GM12878 (cell line): ENCODE measurements around the gene ZNF417. TPM values are rescaled to one million over a fixed set of nuclear protein-coding genes. Genes with fewer than 3 reads are reported as not detected.

Source experiments
- ATAC-seq: fragments of 200-7000 bp; cut with Tn5 transposase; 3 replicates; pipeline ENCODE4 v1.9.1; 2020; ENCODE audit warnings: mild to moderate bottlenecking, moderate library complexity
- BruUV-seq: library from RNA; stranded (reverse); fragments of 400-500 nt; replicated peaks from 2 replicates; lab custom pipeline; 2021; lab: Mats Ljungman, UMichigan
- CTCF ChIA-PET: fragments of 300-600 bp; sonication (Branson Sonifier 250); formaldehyde crosslinking; extraction: SDS; loops from one replicate; lab custom pipeline; 2021; ENCODE audit warnings: inconsistent platforms; lab: Yijun Ruan, JAX
- POLR2A ChIA-PET: fragments of 350-600 bp; formaldehyde crosslinking; extraction: SDS; loops from one replicate; lab custom pipeline; 2021; ENCODE audit warnings: inconsistent platforms; lab: Charles Lee
- RAD21 ChIA-PET: fragments of 300-600 bp; sonication (Branson Sonifier 250); formaldehyde crosslinking; loops from one replicate; lab custom pipeline; 2023; ENCODE audit warnings: antibody characterized with exemption; ENCODE audit not compliant: unreplicated experiment; lab: Charles Lee
- SMC1A ChIA-PET: fragments of 300-600 bp; sonication (Branson Sonifier 250); formaldehyde crosslinking; loops from one replicate; lab custom pipeline; 2023; ENCODE audit not compliant: unreplicated experiment, uncharacterized antibody; lab: Charles Lee
- DNase-seq: peaks from one replicate; pipeline ENCODE4 v3.0.0-alpha.2; 2011; ENCODE audit warnings: low read depth, low spot score
- FAIRE-seq: peaks from 3 replicates; lab custom pipeline; 2011; peaks lifted over from hg19 to GRCh38; lab: Jason Lieb, UNC
- H2AFZ ChIP-seq: 2 replicates; pipeline ENCODE4 v1.6.0; 2011; ENCODE audit warnings: low read depth, low read length, control low read depth; ENCODE audit not compliant: control insufficient read depth
- H3K27ac ChIP-seq: 2 replicates; pipeline ENCODE4 v1.5.1; 2011; ENCODE audit warnings: control low read depth; ENCODE audit not compliant: control insufficient read depth, insufficient read depth
- H3K27me3 ChIP-seq, 2 experiments: replicated peaks in 1 of 2; 2 replicates each; pipeline versions ENCODE4 v1.6.0 to v1.6.1; 2011; ENCODE audit warnings: low read length in 1 of 2; ENCODE audit not compliant: control insufficient read depth in 2 of 2, insufficient read depth in 2 of 2
- H3K36me3 ChIP-seq, 2 experiments: 2 replicates each; pipeline ENCODE4 v1.5.1; 2011; ENCODE audit warnings: low read length in 1 of 2; ENCODE audit not compliant: control insufficient read depth in 2 of 2, insufficient read depth in 2 of 2
- H3K4me1 ChIP-seq: 2 replicates; pipeline ENCODE4 v1.6.1; 2011; ENCODE audit warnings: mild to moderate bottlenecking, low read length, moderate library complexity, mixed read lengths; ENCODE audit not compliant: control insufficient read depth, insufficient read depth
- H3K4me2 ChIP-seq: 2 replicates; pipeline ENCODE4 v1.6.0; 2011; ENCODE audit warnings: control low read depth; ENCODE audit not compliant: control insufficient read depth, insufficient read depth
- H3K4me3 ChIP-seq: fragments of 200-600 bp; sonication (generic); 2 replicates; pipeline ENCODE4 v1.5.1; 2016
- H3K79me2 ChIP-seq: 2 replicates; pipeline ENCODE4 v1.6.0; 2011; ENCODE audit warnings: low read length; ENCODE audit not compliant: control insufficient read depth, insufficient read depth
- H3K9ac ChIP-seq: 2 replicates; pipeline ENCODE4 v1.8.0; 2011; ENCODE audit warnings: low read length, control low read depth, mixed read lengths; ENCODE audit not compliant: control insufficient read depth, insufficient read depth
- H3K9me3 ChIP-seq: replicated peaks from 3 replicates; pipeline ENCODE4 v1.5.1; 2011; ENCODE audit warnings: mild to moderate bottlenecking, low read length; ENCODE audit not compliant: control insufficient read depth, insufficient read depth
- H4K20me1 ChIP-seq: 2 replicates; pipeline ENCODE4 v1.6.0; 2011; ENCODE audit not compliant: control insufficient read depth, insufficient read depth
- CHD1 ChIP-seq: IDR thresholded peaks from 2 replicates; pipeline ENCODE4 v1.6.1; 2012; ENCODE audit warnings: low read depth, low read length, improper control_type of control experiment
- ELK1 ChIP-seq: IDR thresholded peaks from 2 replicates; pipeline ENCODE4 v1.6.1; 2012; ENCODE audit warnings: low read depth, low read length, improper control_type of control experiment
- GATAD2B ChIP-seq: fragments of 450-650 bp; conservative IDR thresholded peaks from 2 replicates; pipeline ENCODE4 v1.6.1; 2017; ENCODE audit warnings: low read depth, mild to moderate bottlenecking, moderate library complexity
- HDGF ChIP-seq: fragments of 450-650 bp; IDR thresholded peaks from 2 replicates; pipeline ENCODE4 v1.6.1; 2016; ENCODE audit warnings: antibody characterized with exemption
- MAX ChIP-seq: IDR thresholded peaks from 2 replicates; pipeline ENCODE4 v1.6.1; 2012; ENCODE audit warnings: low read depth, low read length, improper control_type of control experiment
- MTA3 ChIP-seq: IDR thresholded peaks from 2 replicates; pipeline ENCODE4 v1.6.1; 2012; ENCODE audit warnings: low read length, inconsistent platforms, borderline replicate concordance
- PKNOX1 ChIP-seq: fragments of 450-650 bp; IDR thresholded peaks from 2 replicates; pipeline ENCODE4 v1.6.1; 2016; ENCODE audit warnings: mild to moderate bottlenecking
- POLR2AphosphoS2 ChIP-seq: IDR thresholded peaks from 2 replicates; pipeline ENCODE4 v1.6.1; 2011; ENCODE audit warnings: low read depth, mild to moderate bottlenecking, low read length, improper control_type of control experiment, moderate library complexity
- PRDM15 ChIP-seq: fragments of 450-650 bp; formaldehyde crosslinking; IDR thresholded peaks from 2 replicates; pipeline ENCODE4 v1.4.0; 2020; ENCODE audit warnings: mild to moderate bottlenecking, moderate library complexity
- RUNX3 ChIP-seq: IDR thresholded peaks from 2 replicates; pipeline ENCODE4 v1.6.1; 2012; ENCODE audit warnings: low read length, inconsistent platforms
- SREBF2 ChIP-seq: IDR thresholded peaks from 2 replicates; pipeline ENCODE4 v1.6.1; 2012; ENCODE audit warnings: mild to moderate bottlenecking, low read length
- ZBTB33 ChIP-seq: fragments of 450-650 bp; IDR thresholded peaks from 2 replicates; pipeline ENCODE4 v1.6.1; 2017; ENCODE audit warnings: mild to moderate bottlenecking
- WGBS: methylation state at CpG from one replicate; pipeline ENCODE4 v1.1.6; 2016; ENCODE audit warnings: low lambda C conversion rate; ENCODE audit not compliant: insufficient replicate concordance, insufficient coverage; ENCODE audit errors: missing lambda C conversion rate; 5-methylcytosine and 5-hydroxymethylcytosine counted together
- in situ Hi-C: fragments of 300-500 bp; cut with MboI; formaldehyde crosslinking; loops from 9 replicates; pipeline ENCODE4 v1.14.3; 2018; ENCODE audit warnings: mixed read lengths
- intact Hi-C: fragments of 100-400 bp; cut with micrococcal nuclease; formaldehyde crosslinking; loops from one replicate; pipeline ENCODE4 v1.14.2; 2022; ENCODE audit not compliant: unreplicated experiment
- polyA plus RNA-seq, 11 experiments: library from polyadenylated mRNA; depleted of rRNA in 4 of 11; unstranded in 6 of 11; stranded (reverse) in 5 of 11; fragments of >200 nt; fragmentation: Nextera tagmentation in 4 of 11; fragmentation: Illumina TruSeq in 1 of 11; extraction: Ambion mirVana in 4 of 11; extraction: Trizol in 1 of 11; gene quantifications; 1 replicate in 1 of 11; 2 replicates in 10 of 11; pipeline versions ENCODE4 v1.2.1 to v1.2.3, GENCODE V29; 2011 to 2016; ENCODE audit warnings: inconsistent platforms in 2 of 11, missing spikeins in 2 of 11, low read depth in 1 of 11
- total RNA-seq, 4 experiments: library from RNA; depleted of rRNA in 3 of 4; stranded (reverse); fragments of >200 nt in 3 of 4; fragmentation: Illumina TruSeq in 1 of 4; extraction: Trizol in 1 of 4; gene quantifications; 2 replicates each; pipeline versions ENCODE4 v1.2.1 to v1.2.3, GENCODE V29; 2013 to 2021

Gene ZNF417
- total and polyA plus RNA-seq, 10 of the 15 experiments (the other 5 are each of a cell fraction or from before 2014, with no cell fraction given), result 1.3 to 13.6 (median 6.5) TPM

- no peaks in the 10 kb centered on the region for H3K4me1 ChIP-seq
- H3K9ac ChIP-seq, result peak within 1 kb of the TSS; percentile 90
- peaks cover 33% of the 10 kb centered on the region for H3K79me2 ChIP-seq
- ChIA-PET POLR2A (interaction anchor here (0.9 kb wide), 1 partner anchor 207 kb away, joined by 3 read pairs; no protein-coding TSS in a partner anchor), SMC1A (interaction anchor here (1.0 kb wide), 1 partner anchor 15 kb away, joined by 3 read pairs; no protein-coding TSS in a partner anchor), RAD21 (no interaction called here), CTCF (interaction anchor here (0.9 to 1.4 kb wide), 3 partner anchors 9 to 151 kb away, joined by 3 to 4 read pairs (median 3); no protein-coding TSS in a partner anchor)
- no TSS peak for BruUV-seq
- H3K27ac ChIP-seq, result peak within 1 kb of the TSS; percentile 85
- H3K27me3 ChIP-seq, result no peaks in the 10 kb centered on the region
- H3K9me3 ChIP-seq, result peaks cover 16% of the 10 kb centered on the region
- no peaks in the 10 kb centered on the region for H4K20me1 ChIP-seq
- H3K36me3 ChIP-seq, result no peaks in the 10 kb centered on the region; a peak in 3 of 4 replicates
- 1% methylated on average over 43 of the region's 43 CpGs for WGBS
- in situ Hi-C loops, result no loop called here
- DNase-seq, result peak; percentile 55
- intact Hi-C loops, result loop anchor here (10.0 kb wide), 1 partner anchor 484 kb away; no protein-coding TSS in a partner anchor
- peak; percentile 92 for FAIRE-seq
- H3K4me2 ChIP-seq, result peak within 1 kb of the TSS; percentile 75
- H2AFZ ChIP-seq, result peak within 1 kb of the TSS; percentile 99
- peak; percentile 95 for ATAC-seq
- H3K4me3 ChIP-seq, result peak within 1 kb of the TSS; percentile 83
- TF ChIP-seq SREBF2 (no peak), HDGF (no peak), ZBTB33 (no peak), POLR2AphosphoS2 (no peak), MAX (peak; percentile 53), PKNOX1 (peak; percentile 96), ELK1 (peak; percentile 63), PRDM15 (CRISPR knock-in tag) (no peak), GATAD2B (no peak), RUNX3 (peak; percentile 33), CHD1 (no peak), MTA3 (no peak)
Measured at GRCh38 chr19:57888560-57889231, 27.7 kb downstream of the ZNF417 start, which contains the start of gene ZNF814. Gene ZNF814, minus strand, starts transcription at chr19:57889037. Its CDS starts 235 bp downstream, at chr19:57888802.
